Prostate gland (tissue), 2 donors: ENCODE results near the gene AGPAT2. TPM values are rescaled to one million over a fixed set of nuclear protein-coding genes. Genes with fewer than 3 reads are reported as not detected.
A peak's percentile ranks its signal among the peaks of the same experiment; 100 is the strongest.

Source experiments
- DNase-seq: peaks from one replicate; pipeline ENCODE4 v3.0.0-alpha.2; 2019; ENCODE audit warnings: low spot score
- H3K27ac ChIP-seq, 2 donors: fragments of 200-600 bp; sonication (generic); 2 replicates each; pipeline ENCODE4 v1.5.1; 2017 to 2019
- H3K27me3 ChIP-seq: fragments of 200-600 bp; sonication (generic); replicated peaks from 2 replicates; pipeline ENCODE4 v1.5.1; 2019; ENCODE audit not compliant: insufficient read depth
- H3K36me3 ChIP-seq, 2 donors: fragments of 200-600 bp; sonication (generic); 1 replicate in 1 of 2; 2 replicates in 1 of 2; pipeline versions ENCODE4 v1.5.1 to v1.8.1; 2017 to 2019
- H3K4me1 ChIP-seq: fragments of 200-600 bp; sonication (generic); replicated peaks from 2 replicates; pipeline ENCODE4 v1.5.1; 2019
- H3K4me3 ChIP-seq, 2 donors: fragments of 200-600 bp; sonication (generic); 2 replicates each; pipeline ENCODE4 v1.5.1; 2017 to 2019
- H3K9me3 ChIP-seq: fragments of 200-600 bp; sonication (generic); 2 replicates; pipeline ENCODE4 v1.5.1; 2017
- POLR2A ChIP-seq: fragments of 450-650 bp; IDR thresholded peaks from one replicate; pipeline ENCODE4 v1.6.1; 2016; ENCODE audit warnings: antibody characterized with exemption, mild to moderate bottlenecking
- POLR2AphosphoS5 ChIP-seq: sonication (generic); formaldehyde crosslinking; IDR thresholded peaks from one replicate; pipeline ENCODE4 v1.6.1; 2017; ENCODE audit warnings: antibody characterized with exemption
- WGBS: methylation state at CpG from one replicate; pipeline ENCODE4 v1.1.5; 2018; 5-methylcytosine and 5-hydroxymethylcytosine counted together
- intact Hi-C: fragments of 100-400 bp; cut with DNase I; formaldehyde crosslinking; loops from one replicate; pipeline ENCODE4 v1.14.2; 2022
- total RNA-seq, 2 donors: library from RNA; depleted of rRNA; stranded (reverse); fragments of >200 nt; gene quantifications; one replicate each; pipeline ENCODE4 v1.1.0, GENCODE V29; 2016
- TF ChIP-seq, protein P1 (sequence below), 4 experiments: fragments of 200-600 bp in 2 of 4; fragments of 450-650 bp in 2 of 4; sonication (generic) in 2 of 4; IDR thresholded peaks; 1 replicate in 3 of 4; 2 replicates in 1 of 4; pipeline ENCODE4 v1.5.1; 2016 to 2019; ENCODE audit warnings: antibody characterized with exemption in 4 of 4, mild to moderate bottlenecking in 2 of 4, moderate library complexity in 2 of 4

Gene AGPAT2
- total RNA-seq, 2 donors from 2014 or later, result 44.9 to 50.0 TPM

DNA sequence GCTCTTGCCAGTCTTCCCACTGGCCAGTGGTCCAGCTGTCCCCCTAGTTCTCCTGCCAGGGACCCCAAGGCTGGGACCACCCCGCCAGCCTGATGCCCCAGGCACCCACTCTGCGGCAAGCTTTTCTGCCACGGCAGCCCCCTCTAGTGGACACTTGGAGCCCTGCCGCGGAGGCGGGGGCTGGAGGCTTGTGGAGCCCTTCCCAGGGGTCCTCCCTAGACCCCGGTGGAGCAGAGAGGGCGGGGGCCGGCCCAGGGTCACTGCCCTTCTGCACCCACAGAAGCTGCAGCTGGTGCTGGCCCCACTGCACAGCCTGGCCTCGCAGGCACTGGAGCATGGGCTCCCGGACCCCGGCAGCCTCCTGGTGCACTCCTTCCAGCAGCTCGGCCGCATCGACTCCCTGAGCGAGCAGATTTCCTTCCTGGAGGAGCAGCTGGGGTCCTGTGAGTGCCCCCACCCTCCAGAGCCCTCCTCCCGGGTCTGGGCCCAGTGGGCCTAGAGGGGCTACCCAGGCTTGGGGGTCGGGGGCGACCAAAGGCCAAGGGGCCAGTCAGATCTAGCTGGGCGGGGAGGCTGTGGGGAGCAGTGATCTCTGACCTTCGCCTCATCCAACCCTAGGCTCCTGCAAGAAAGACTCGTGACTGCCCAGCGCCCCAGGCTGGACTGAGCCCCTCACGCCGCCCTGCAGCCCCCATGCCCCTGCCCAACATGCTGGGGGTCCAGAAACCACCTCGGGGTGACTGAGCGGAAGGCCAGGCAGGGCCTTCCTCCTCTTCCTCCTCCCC lies 15.4 kb downstream of the AGPAT2 start:
- H3K4me1 ChIP-seq, result no peaks in the 10 kb centered on the region
- no peak overlapping the region for H3K4me3 ChIP-seq
- H3K27me3 ChIP-seq, result no peaks in the 10 kb centered on the region
- WGBS, result 73% methylated on average over 14 of the region's 27 CpGs
- no peaks in the 10 kb centered on the region for H3K9me3 ChIP-seq
- H3K36me3 ChIP-seq, result peaks cover 0 to 8% of the 10 kb centered on the region in 2 donors
- DNase-seq, result no peak
- TF ChIP-seq, protein P1, sequence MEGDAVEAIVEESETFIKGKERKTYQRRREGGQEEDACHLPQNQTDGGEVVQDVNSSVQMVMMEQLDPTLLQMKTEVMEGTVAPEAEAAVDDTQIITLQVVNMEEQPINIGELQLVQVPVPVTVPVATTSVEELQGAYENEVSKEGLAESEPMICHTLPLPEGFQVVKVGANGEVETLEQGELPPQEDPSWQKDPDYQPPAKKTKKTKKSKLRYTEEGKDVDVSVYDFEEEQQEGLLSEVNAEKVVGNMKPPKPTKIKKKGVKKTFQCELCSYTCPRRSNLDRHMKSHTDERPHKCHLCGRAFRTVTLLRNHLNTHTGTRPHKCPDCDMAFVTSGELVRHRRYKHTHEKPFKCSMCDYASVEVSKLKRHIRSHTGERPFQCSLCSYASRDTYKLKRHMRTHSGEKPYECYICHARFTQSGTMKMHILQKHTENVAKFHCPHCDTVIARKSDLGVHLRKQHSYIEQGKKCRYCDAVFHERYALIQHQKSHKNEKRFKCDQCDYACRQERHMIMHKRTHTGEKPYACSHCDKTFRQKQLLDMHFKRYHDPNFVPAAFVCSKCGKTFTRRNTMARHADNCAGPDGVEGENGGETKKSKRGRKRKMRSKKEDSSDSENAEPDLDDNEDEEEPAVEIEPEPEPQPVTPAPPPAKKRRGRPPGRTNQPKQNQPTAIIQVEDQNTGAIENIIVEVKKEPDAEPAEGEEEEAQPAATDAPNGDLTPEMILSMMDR (IDR thresholded peaks at IDR 0.05), result peak in 3 of 4 experiments; percentile 48 to 73 (median 50)
- TF ChIP-seq POLR2A (no peak), POLR2AphosphoS5 (no peak)
- intact Hi-C loops, result no loop called here
- no peak overlapping the region for H3K27ac ChIP-seq

DNA sequence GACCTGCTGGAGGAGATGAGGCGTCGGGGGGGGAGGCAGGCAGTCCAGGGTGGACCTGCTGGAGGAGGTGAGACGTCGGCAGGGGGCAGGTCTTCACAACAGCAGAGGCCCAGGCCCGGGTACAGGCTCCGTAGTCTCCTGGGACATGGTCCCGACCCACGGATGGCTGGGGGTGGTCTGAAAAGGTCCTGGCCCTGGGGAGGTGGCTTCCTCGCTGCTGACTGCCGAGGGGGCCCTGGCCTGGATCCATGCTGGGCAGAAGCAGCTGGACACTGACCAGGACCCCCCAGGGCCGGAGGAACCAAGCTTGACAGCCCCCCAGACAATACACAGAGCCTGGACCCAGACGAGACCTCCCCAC lies 16.0 kb downstream of the AGPAT2 start:
- no peak for DNase-seq
- Histone ChIP-seq H3K4me3 (no peak overlapping the region), H3K36me3 (peaks cover 0 to 2% of the 10 kb centered on the region in 2 donors), H3K4me1 (no peaks in the 10 kb centered on the region), H3K27ac (no peak overlapping the region), H3K9me3 (no peaks in the 10 kb centered on the region), H3K27me3 (no peaks in the 10 kb centered on the region)
- TF ChIP-seq POLR2A, result no peak
- no peak for TF ChIP-seq POLR2AphosphoS5
- TF ChIP-seq, protein P1 (IDR thresholded peaks at IDR 0.05), result no peak
- intact Hi-C loops, result no loop called here
- 41% methylated on average over 12 of the region's 12 CpGs for WGBS

DNA sequence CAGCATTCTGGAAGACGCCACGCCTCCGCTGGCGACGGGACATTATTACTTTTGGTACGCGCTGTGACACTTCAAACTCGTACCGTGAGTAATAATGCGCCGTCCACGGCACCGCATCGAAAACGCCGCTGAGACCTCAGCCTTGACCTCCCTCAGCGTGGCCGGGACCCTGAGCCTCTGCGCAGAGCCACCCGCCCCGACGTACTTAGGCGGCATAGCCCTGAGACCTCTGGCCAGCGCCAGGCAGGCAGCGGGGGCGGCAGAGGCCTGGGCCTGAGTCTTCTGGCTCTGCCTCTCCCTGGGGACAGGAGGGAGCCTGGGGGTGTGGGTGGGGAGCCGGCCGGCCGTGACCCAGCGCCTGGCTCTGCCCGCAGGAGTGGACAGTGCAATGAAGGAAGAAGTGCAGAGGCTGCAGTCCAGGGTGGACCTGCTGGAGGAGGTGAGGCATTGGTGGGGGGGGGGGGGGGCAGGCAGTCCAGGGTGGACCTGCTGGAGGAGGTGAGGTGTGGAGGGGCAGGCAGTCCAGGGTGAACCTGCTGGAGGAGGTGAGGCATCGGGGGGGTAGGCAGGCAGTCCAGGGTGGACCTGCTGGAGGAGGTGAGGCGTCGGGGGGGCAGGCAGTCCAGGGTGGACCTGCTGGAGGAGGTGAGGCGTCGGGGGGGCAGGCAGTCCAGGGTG lies 16.5 kb downstream of the AGPAT2 start:
- no peaks in the 10 kb centered on the region for H3K27me3 ChIP-seq
- DNase-seq, result no peak
- no peaks in the 10 kb centered on the region for H3K36me3 ChIP-seq
- TF ChIP-seq POLR2AphosphoS5 (no peak), POLR2A (no peak)
- TF ChIP-seq, protein P1 (IDR thresholded peaks at IDR 0.05), result no peak
- intact Hi-C loops, result no loop called here
- H3K4me3 ChIP-seq, result no peak overlapping the region
- WGBS, result 75% methylated on average over 36 of the region's 36 CpGs
- H3K9me3 ChIP-seq, result no peaks in the 10 kb centered on the region
- no peaks in the 10 kb centered on the region for H3K4me1 ChIP-seq
- H3K27ac ChIP-seq, result no peak overlapping the region

DNA sequence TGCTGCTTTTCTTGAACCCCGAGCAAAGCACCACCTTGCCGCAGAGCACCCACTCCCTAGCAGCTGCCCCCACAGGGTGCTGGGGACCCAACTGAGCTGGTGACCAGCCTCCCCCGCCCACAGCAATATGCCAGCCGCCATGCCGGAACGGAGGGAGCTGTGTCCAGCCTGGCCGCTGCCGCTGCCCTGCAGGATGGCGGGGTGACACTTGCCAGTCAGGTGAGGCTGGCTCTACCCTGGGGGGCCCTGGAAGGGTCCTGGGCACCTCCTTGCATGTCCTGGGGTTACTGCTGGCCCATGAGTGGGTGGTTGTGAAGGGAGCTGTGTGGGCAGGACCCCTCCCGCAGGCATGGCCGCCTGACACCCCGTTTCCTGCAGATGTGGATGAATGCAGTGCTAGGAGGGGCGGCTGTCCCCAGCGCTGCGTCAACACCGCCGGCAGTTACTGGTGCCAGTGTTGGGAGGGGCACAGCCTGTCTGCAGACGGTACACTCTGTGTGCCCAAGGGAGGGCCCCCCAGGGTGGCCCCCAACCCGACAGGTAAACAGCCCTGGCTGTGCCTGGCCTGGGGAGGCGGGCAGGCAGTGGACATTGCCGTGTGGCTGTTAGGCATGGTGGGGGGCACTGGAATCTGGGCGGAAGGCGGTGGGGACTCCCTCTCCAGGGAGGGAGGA lies 17.3 kb downstream of the AGPAT2 start:
- no peak for DNase-seq
- H3K36me3 ChIP-seq, result no peaks in the 10 kb centered on the region
- WGBS, result 46% methylated on average over 18 of the region's 23 CpGs
- H3K9me3 ChIP-seq, result no peaks in the 10 kb centered on the region
- no peak for TF ChIP-seq POLR2A
- TF ChIP-seq, protein P1 (IDR thresholded peaks at IDR 0.05), result no peak
- no peak for TF ChIP-seq POLR2AphosphoS5
- H3K4me3 ChIP-seq, result no peak overlapping the region
- intact Hi-C loops, result no loop called here
- no peaks in the 10 kb centered on the region for H3K27me3 ChIP-seq
- H3K4me1 ChIP-seq, result no peaks in the 10 kb centered on the region
- H3K27ac ChIP-seq, result no peak overlapping the region
